MCF 10A (cell line): ENCODE results near the gene MGAT5. TPM values are rescaled to one million over a fixed set of nuclear protein-coding genes. Genes with fewer than 3 reads are reported as not detected.

Source experiments
- BruUV-seq: library from RNA; stranded (reverse); fragments of 400-500 nt; replicated peaks from 2 replicates; lab custom pipeline; 2021; lab: Mats Ljungman, UMichigan
- CTCF ChIA-PET: fragments of 300-600 bp; sonication (Branson Sonifier 250); formaldehyde crosslinking; extraction: SDS; loops from one replicate; lab custom pipeline; 2021; ENCODE audit warnings: antibody characterized with exemption, inconsistent platforms; lab: Yijun Ruan, JAX
- POLR2A ChIA-PET: fragments of 300-600, 350-650 bp; sonication (Branson Sonifier 250); formaldehyde crosslinking; extraction: SDS; loops from one replicate; lab custom pipeline; 2020; ENCODE audit warnings: antibody characterized with exemption, inconsistent platforms; lab: Yijun Ruan, JAX
- DNase-seq: peaks from one replicate; pipeline ENCODE4 v3.0.0-alpha.2; 2018; ENCODE audit not compliant: unreplicated experiment
- H3K27ac Mint-ChIP-seq: one replicate; pipeline ENCODE4 v1.8.0; 2022; ENCODE audit warnings: mild to moderate bottlenecking, low read depth, mixed read lengths; ENCODE audit not compliant: unreplicated experiment
- H3K27me3 Mint-ChIP-seq: one replicate; pipeline ENCODE4 v1.8.0; 2022; ENCODE audit warnings: mixed read lengths; ENCODE audit not compliant: insufficient read depth, unreplicated experiment
- H3K36me3 Mint-ChIP-seq: one replicate; pipeline ENCODE4 v1.8.0; 2022; ENCODE audit warnings: mild to moderate bottlenecking, moderate library complexity, mixed read lengths; ENCODE audit not compliant: insufficient read depth, unreplicated experiment
- H3K4me1 Mint-ChIP-seq: one replicate; pipeline ENCODE4 v1.8.0; 2022; ENCODE audit warnings: mixed read lengths; ENCODE audit not compliant: insufficient read depth, unreplicated experiment
- H3K4me3 Mint-ChIP-seq: one replicate; pipeline ENCODE4 v1.8.0; 2022; ENCODE audit warnings: mild to moderate bottlenecking, moderate library complexity, mixed read lengths; ENCODE audit not compliant: unreplicated experiment
- H3K9me3 Mint-ChIP-seq: one replicate; pipeline ENCODE4 v1.8.0; 2022; ENCODE audit warnings: mixed read lengths; ENCODE audit not compliant: unreplicated experiment
- intact Hi-C: fragments of 100-400 bp; cut with micrococcal nuclease; formaldehyde crosslinking; loops from 2 replicates; pipeline ENCODE4 v1.14.1; 2022
- total RNA-seq: library from RNA; stranded (reverse); gene quantifications from 2 replicates; pipeline ENCODE4 v1.2.3, GENCODE V29; 2022
- TF ChIP-seq, protein P1 (sequence below): fragments of 200-600 bp; IDR thresholded peaks from one replicate; pipeline ENCODE4 v1.8.0; 2022; ENCODE audit warnings: antibody characterized with exemption, mild to moderate bottlenecking; ENCODE audit not compliant: unreplicated experiment

MGAT5 gene
- total RNA-seq, 1 experiment from 2014 or later, result 22.2 TPM

DNA sequence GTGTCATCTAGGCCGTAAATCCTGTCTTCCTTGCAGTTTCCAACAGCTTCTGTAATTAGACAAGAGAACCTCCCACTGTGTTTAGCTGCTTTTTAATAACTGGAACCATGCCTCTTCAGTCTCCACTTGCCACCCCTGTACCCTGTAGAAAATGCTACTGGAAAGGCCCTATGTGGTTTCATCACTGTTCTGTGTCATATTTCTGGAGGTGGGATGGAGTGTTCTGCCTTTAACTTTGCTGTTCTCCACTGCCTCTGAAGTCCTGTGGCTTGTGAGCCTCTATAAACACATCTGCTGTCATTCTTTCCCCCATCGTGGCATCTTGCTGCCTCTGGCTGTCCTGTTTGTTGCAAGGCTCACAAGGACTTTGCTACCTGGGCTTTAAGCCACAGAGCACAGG is 17.9 kb downstream of the MGAT5 start:
- TF ChIP-seq, protein P1, sequence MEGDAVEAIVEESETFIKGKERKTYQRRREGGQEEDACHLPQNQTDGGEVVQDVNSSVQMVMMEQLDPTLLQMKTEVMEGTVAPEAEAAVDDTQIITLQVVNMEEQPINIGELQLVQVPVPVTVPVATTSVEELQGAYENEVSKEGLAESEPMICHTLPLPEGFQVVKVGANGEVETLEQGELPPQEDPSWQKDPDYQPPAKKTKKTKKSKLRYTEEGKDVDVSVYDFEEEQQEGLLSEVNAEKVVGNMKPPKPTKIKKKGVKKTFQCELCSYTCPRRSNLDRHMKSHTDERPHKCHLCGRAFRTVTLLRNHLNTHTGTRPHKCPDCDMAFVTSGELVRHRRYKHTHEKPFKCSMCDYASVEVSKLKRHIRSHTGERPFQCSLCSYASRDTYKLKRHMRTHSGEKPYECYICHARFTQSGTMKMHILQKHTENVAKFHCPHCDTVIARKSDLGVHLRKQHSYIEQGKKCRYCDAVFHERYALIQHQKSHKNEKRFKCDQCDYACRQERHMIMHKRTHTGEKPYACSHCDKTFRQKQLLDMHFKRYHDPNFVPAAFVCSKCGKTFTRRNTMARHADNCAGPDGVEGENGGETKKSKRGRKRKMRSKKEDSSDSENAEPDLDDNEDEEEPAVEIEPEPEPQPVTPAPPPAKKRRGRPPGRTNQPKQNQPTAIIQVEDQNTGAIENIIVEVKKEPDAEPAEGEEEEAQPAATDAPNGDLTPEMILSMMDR, result no peak
- H3K27me3 Mint-ChIP-seq, result no peaks in the 10 kb centered on the region

DNA sequence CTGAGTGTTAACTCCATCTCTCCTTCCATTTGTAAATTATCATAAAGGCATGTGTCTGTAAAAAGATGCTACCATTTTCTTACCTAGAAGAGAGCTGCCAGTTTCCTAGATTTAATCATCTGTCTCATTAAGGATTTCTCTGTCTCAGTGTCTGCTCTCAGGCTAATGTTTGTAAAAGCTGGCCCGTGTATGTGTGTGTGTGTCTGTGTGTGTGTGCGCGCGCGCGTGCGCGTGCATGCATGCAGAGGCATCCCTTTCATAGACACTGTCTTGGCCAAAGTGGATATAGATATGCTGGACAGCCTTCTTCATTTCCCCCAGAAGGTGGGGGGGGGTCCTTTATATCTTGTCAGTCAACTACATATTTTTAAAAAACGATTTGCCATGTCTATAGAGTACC is 18.9 kb downstream of the MGAT5 start:
- no TSS peak for BruUV-seq
- ChIA-PET POLR2A (no interaction called here), CTCF (interaction anchor here (1.1 kb wide), 1 partner anchor 385 kb away, joined by 4 read pairs; no protein-coding TSS in a partner anchor)
- Mint-ChIP-seq H3K36me3 (peaks cover 20% of the 10 kb centered on the region), H3K27ac (no peak overlapping the region), H3K27me3 (no peaks in the 10 kb centered on the region), H3K4me1 (peaks cover 15% of the 10 kb centered on the region), H3K4me3 (no peak overlapping the region), H3K9me3 (no peaks in the 10 kb centered on the region)
- TF ChIP-seq, protein P1, result no peak
- no peak for DNase-seq
- intact Hi-C loops, result no loop called here

More for the DNA sequence above, 17.9 kb downstream of the MGAT5 start:
- no TSS peak for BruUV-seq
- ChIA-PET CTCF (interaction anchor here (0.7 to 1.9 kb wide), 3 partner anchors 21 to 384 kb away, joined by 3 to 6 read pairs (median 4); no protein-coding TSS in a partner anchor), POLR2A (interaction anchor here (0.6 kb wide), 1 partner anchor 12 kb away, joined by 3 read pairs; no protein-coding TSS in a partner anchor)
- Mint-ChIP-seq H3K36me3 (peaks cover 20% of the 10 kb centered on the region), H3K9me3 (no peaks in the 10 kb centered on the region), H3K4me1 (peaks cover 11% of the 10 kb centered on the region), H3K27ac (no peak overlapping the region), H3K4me3 (no peak overlapping the region)
- no peak for DNase-seq
- intact Hi-C loops, result no loop called here

DNA sequence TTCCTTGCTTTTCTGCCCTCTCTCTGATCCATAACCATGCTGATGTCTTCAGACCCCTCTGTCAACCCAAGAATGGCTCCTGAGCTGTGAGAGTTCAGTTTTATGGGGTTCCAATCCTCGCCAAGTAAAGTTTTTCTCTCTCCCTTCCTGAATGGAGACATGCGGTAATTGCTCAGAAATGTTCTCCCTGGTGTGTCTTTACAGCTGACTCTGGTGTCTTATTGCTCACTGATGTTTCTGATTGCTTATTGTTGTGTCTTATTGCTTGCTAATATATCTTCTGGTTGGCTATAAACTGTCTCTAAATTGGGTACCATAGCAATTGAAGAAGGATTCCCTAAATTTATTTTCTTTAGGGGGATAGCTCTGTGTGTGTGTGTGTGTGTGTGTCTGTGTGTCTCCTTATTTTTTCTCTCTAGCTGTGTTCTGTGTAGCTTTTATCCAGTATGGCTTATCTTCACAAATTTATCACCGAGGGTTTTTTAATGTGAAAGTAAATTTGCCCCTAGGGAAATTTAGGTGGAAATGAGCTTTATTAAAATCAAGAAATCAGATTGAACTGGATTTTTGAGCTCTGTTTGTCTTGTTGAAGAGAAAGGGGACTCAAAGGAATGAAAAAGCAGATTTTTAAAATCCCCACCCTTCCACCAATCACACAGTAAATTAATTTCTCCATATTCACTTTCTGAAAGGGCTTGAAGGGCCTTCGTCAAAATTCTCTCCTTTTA is 19.5 kb downstream of the MGAT5 start:
- ChIA-PET POLR2A (no interaction called here), CTCF (no interaction called here)
- intact Hi-C loops, result no loop called here
- Mint-ChIP-seq H3K4me1 (peaks cover 11% of the 10 kb centered on the region), H3K9me3 (no peaks in the 10 kb centered on the region), H3K4me3 (no peak overlapping the region), H3K27ac (no peak overlapping the region), H3K36me3 (peaks cover 20% of the 10 kb centered on the region), H3K27me3 (no peaks in the 10 kb centered on the region)
- TF ChIP-seq, protein P1, result no peak
- DNase-seq, result no peak
- no TSS peak for BruUV-seq

DNA sequence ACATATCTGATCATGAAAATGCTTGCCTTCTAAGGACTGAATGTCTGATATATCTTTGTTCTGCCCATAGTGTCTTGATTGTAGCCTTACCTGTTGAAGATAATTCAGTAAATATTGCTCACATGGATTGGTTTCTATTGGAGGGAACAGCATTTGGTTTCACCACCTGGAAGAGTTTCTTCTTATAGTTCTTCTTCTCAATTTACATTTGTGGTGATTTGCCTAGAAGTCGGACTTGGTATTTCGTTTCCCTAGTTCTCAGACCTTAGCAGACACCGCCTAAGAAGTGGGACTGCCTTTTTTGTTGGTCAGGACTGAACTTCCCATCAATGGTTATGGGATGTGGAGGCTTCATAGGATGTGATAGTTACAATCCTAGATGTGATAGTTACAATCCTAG is 20.2 kb downstream of the MGAT5 start:
- H3K27me3 Mint-ChIP-seq, result no peaks in the 10 kb centered on the region
- H3K36me3 Mint-ChIP-seq, result peaks cover 20% of the 10 kb centered on the region
- no peak overlapping the region for H3K27ac Mint-ChIP-seq
- TF ChIP-seq, protein P1, result no peak
- peaks cover 10% of the 10 kb centered on the region for H3K4me1 Mint-ChIP-seq
- no TSS peak for BruUV-seq
- POLR2A ChIA-PET, result no interaction called here
- no peaks in the 10 kb centered on the region for H3K9me3 Mint-ChIP-seq
- intact Hi-C loops, result no loop called here
- no peak overlapping the region for H3K4me3 Mint-ChIP-seq
- no peak for DNase-seq
- CTCF ChIA-PET, result no interaction called here
